HUES48 (cell line): ENCODE results near the gene LRP6.

Experiments
- H3K27ac ChIP-seq: one replicate; pipeline ENCODE4 v1.7.0; 2013; ENCODE audit warnings: low read depth, low read length, inconsistent platforms
- H3K27me3 ChIP-seq: 2 replicates; pipeline ENCODE4 v1.6.1; 2013; ENCODE audit warnings: mild to moderate bottlenecking, low read length; ENCODE audit not compliant: control insufficient read depth, insufficient read depth
- H3K36me3 ChIP-seq: 2 replicates; pipeline ENCODE4 v1.6.1; 2013; ENCODE audit warnings: low read length; ENCODE audit not compliant: control insufficient read depth, insufficient read depth
- H3K4me1 ChIP-seq: 2 replicates; pipeline ENCODE4 v1.6.1; 2013; ENCODE audit warnings: mild to moderate bottlenecking, low read length; ENCODE audit not compliant: control insufficient read depth, insufficient read depth
- H3K4me3 ChIP-seq: 2 replicates; pipeline ENCODE4 v1.5.1; 2013; ENCODE audit warnings: mild to moderate bottlenecking, low read depth, low read length
- H3K9ac ChIP-seq: 2 replicates; pipeline ENCODE4 v1.6.1; 2013; ENCODE audit warnings: mild to moderate bottlenecking, low read depth, low read length, moderate library complexity
- H3K9me3 ChIP-seq: 2 replicates; pipeline ENCODE4 v1.6.1; 2013; ENCODE audit warnings: low read length; ENCODE audit not compliant: control insufficient read depth, insufficient read depth

LRP6 gene

DNA sequence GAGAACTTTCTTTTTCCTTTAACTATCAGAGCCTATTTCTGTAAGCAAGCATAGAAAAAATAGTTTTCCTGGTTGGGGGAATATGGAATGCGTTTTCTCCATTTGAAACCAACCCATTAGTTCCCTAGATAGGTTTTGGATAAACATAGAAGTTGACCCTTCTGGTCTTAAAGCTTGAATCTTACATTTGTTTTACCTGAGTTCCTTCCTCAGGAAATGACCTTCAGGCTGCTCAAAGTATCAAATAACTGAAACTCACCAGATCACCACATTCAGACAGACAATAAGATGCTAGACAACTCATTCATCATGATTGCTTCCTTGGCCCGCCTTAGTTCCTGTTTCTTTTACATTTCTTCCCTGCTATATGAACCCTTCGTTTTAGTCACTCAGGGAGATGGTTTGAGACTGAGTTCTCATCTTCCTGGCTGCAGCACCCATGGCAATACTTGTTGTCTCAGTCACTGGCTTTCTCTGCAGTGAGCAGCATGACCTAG lies 52.2 kb downstream of the LRP6 start:
- Histone ChIP-seq H3K9ac (0 out of 2 replicates have a peak overlapping the region, but pooled peaks have one; percentile 13), H3K4me1 (peaks cover 25% of the 10 kb centered on the region), H3K9me3 (no peaks in the 10 kb centered on the region), H3K27ac (peak overlapping the region; percentile 50), H3K36me3 (0 out of 2 replicates have a peak, but pooled peaks cover 4% of the 10 kb centered on the region), H3K27me3 (no peaks in the 10 kb centered on the region), H3K4me3 (no peak overlapping the region)

DNA sequence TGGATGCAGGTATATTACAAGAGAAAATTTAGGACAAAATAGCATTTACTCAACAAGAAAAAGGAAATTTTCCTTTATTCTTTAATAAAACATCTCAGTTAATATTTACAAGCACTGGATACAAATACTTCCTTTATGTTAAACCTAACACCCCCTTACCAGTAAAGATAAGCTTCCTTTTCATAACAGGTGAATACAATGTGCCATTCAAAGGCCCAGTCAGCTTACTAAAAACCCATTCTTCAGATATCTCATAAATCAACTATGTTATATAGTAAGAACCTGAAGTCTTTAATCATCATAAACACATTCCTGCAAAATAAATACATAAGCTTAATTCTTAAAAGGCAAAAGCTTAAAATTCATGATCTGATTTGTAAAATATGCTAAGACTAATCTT lies 52.6 kb downstream of the LRP6 start:
- peaks cover 21% of the 10 kb centered on the region for H3K4me1 ChIP-seq
- H3K27me3 ChIP-seq, result no peaks in the 10 kb centered on the region
- no peaks in the 10 kb centered on the region for H3K9me3 ChIP-seq
- H3K9ac ChIP-seq, result no peak overlapping the region
- H3K27ac ChIP-seq, result peak overlapping the region; percentile 50
- H3K4me3 ChIP-seq, result no peak overlapping the region
- 0 out of 2 replicates have a peak, but pooled peaks cover 4% of the 10 kb centered on the region for H3K36me3 ChIP-seq

- no peak overlapping the region for H3K4me3 ChIP-seq
- H3K36me3 ChIP-seq, result 0 out of 2 replicates have a peak, but pooled peaks cover 4% of the 10 kb centered on the region
- H3K9me3 ChIP-seq, result no peaks in the 10 kb centered on the region
- H3K27ac ChIP-seq, result no peak overlapping the region
- H3K9ac ChIP-seq, result no peak overlapping the region
- H3K27me3 ChIP-seq, result no peaks in the 10 kb centered on the region
- peaks cover 20% of the 10 kb centered on the region for H3K4me1 ChIP-seq
Measured at GRCh38 chr12:12212769-12213168, 54.1 kb downstream of the LRP6 start.

GRCh38 chr12:12210983-12211382 lies 55.9 kb downstream of the LRP6 start:
- no peak overlapping the region for H3K4me3 ChIP-seq
- no peaks in the 10 kb centered on the region for H3K27me3 ChIP-seq
- no peaks in the 10 kb centered on the region for H3K9me3 ChIP-seq
- peaks cover 9% of the 10 kb centered on the region for H3K4me1 ChIP-seq
- H3K36me3 ChIP-seq, result 0 out of 2 replicates have a peak, but pooled peaks cover 4% of the 10 kb centered on the region
- H3K27ac ChIP-seq, result no peak overlapping the region
- H3K9ac ChIP-seq, result no peak overlapping the region

DNA sequence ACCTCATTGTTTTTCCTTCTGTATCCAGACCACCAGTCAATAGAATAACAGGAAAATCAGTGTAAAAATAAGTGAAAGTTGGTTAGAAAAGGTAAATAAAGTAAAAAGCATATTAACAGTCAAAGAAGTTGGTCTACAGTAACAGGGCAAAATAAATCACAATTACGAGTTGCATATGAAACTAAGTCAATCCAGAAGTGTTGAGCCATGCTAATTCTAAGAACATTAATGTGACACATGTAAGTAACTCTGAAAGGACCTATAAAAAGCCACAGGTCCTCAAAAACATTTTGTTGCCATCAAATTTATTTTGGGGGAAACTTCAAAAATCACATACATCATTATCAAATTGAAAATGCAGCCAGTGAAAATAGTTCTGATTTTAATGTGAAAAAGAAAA lies 56.4 kb downstream of the LRP6 start:
- Histone ChIP-seq H3K4me1 (peaks cover 9% of the 10 kb centered on the region), H3K36me3 (0 out of 2 replicates have a peak, but pooled peaks cover 4% of the 10 kb centered on the region), H3K9ac (no peak overlapping the region), H3K9me3 (no peaks in the 10 kb centered on the region), H3K27ac (no peak overlapping the region), H3K4me3 (no peak overlapping the region), H3K27me3 (no peaks in the 10 kb centered on the region)

GRCh38 chr12:12209675-12210074 lies 57.2 kb downstream of the LRP6 start:
- H3K4me1 ChIP-seq, result peaks cover 3% of the 10 kb centered on the region
- no peak overlapping the region for H3K27ac ChIP-seq
- no peaks in the 10 kb centered on the region for H3K27me3 ChIP-seq
- H3K9ac ChIP-seq, result no peak overlapping the region
- no peak overlapping the region for H3K4me3 ChIP-seq
- H3K9me3 ChIP-seq, result no peaks in the 10 kb centered on the region
- 0 out of 2 replicates have a peak, but pooled peaks cover 4% of the 10 kb centered on the region for H3K36me3 ChIP-seq

GRCh38 chr12:12209043-12209442 lies 57.8 kb downstream of the LRP6 start:
- Histone ChIP-seq H3K4me1 (no peaks in the 10 kb centered on the region), H3K9me3 (no peaks in the 10 kb centered on the region), H3K9ac (no peak overlapping the region), H3K36me3 (0 out of 2 replicates have a peak, but pooled peaks cover 4% of the 10 kb centered on the region), H3K4me3 (no peak overlapping the region), H3K27me3 (no peaks in the 10 kb centered on the region), H3K27ac (no peak overlapping the region)

DNA sequence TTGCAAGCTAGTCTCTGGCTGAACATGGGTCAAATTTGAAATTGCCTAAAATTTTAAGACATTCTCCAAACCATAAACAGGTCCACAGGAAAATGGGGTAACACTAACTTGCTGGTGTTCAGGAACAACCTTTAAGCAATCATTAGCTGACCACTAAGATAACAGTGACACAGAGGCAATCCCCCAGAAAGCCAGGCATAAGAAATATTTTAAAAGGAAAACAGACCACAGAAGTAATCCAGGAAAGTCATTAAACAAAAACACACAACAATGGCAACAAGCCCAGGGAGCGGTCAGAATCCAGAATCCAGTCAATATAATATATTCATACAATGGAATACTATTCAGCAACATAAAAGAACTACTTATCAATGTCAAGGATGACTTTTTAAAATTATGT lies 59.1 kb downstream of the LRP6 start:
- H3K4me3 ChIP-seq, result no peak overlapping the region
- no peaks in the 10 kb centered on the region for H3K9me3 ChIP-seq
- no peak overlapping the region for H3K9ac ChIP-seq
- H3K4me1 ChIP-seq, result no peaks in the 10 kb centered on the region
- no peak overlapping the region for H3K27ac ChIP-seq
- H3K36me3 ChIP-seq, result peaks cover 6% of the 10 kb centered on the region; the same call in 1 of the 2 replicates
- H3K27me3 ChIP-seq, result no peaks in the 10 kb centered on the region

GRCh38 chr12:12206776-12207388 lies 60.0 kb downstream of the LRP6 start:
- no peaks in the 10 kb centered on the region for H3K27me3 ChIP-seq
- no peak overlapping the region for H3K9ac ChIP-seq
- H3K27ac ChIP-seq, result no peak overlapping the region
- H3K4me3 ChIP-seq, result no peak overlapping the region
- H3K36me3 ChIP-seq, result peaks cover 15% of the 10 kb centered on the region
- no peaks in the 10 kb centered on the region for H3K9me3 ChIP-seq
- no peaks in the 10 kb centered on the region for H3K4me1 ChIP-seq

- Histone ChIP-seq H3K9ac (no peak overlapping the region), H3K4me3 (no peak overlapping the region), H3K36me3 (peaks cover 37% of the 10 kb centered on the region), H3K9me3 (no peaks in the 10 kb centered on the region), H3K27me3 (no peaks in the 10 kb centered on the region), H3K27ac (no peak overlapping the region), H3K4me1 (no peaks in the 10 kb centered on the region)
Measured at GRCh38 chr12:12202747-12203146, 64.1 kb downstream of the LRP6 start.

GRCh38 chr12:12202105-12202504 lies 64.7 kb downstream of the LRP6 start:
- H3K9me3 ChIP-seq, result no peaks in the 10 kb centered on the region
- peaks cover 39% of the 10 kb centered on the region for H3K36me3 ChIP-seq
- H3K9ac ChIP-seq, result no peak overlapping the region
- no peak overlapping the region for H3K4me3 ChIP-seq
- H3K27ac ChIP-seq, result no peak overlapping the region
- H3K27me3 ChIP-seq, result no peaks in the 10 kb centered on the region
- no peaks in the 10 kb centered on the region for H3K4me1 ChIP-seq
